ENCODE data around the gene ACE2.
"Not testable (repeated sequence)": the region's sequence is repeated elsewhere in the genome, so short reads cannot be mapped to it uniquely, and the experiment has no call there.

ACE2 gene

GRCh38 chrX:15600745-15601144 is at the start of gene ACE2:
TSS of gene ACE2 (minus strand) at chrX:15600960. CDS start at chrX:15600911, 49 bp downstream.
- no peak for DNase-seq (ENCODE audit: low spot score)

- DNase-seq (ENCODE audit: low spot score), result not testable (repeated sequence)
These were observed 46.8 kb upstream of the ACE2 start for GRCh38 chrX:15647510-15647909.

GRCh38 chrX:15646543-15646942 is 45.8 kb upstream of the ACE2 start:
- DNase-seq (ENCODE audit: low spot score), result no peak

- DNase-seq (ENCODE audit: low spot score), result no peak
These were observed 45.3 kb upstream of the ACE2 start for GRCh38 chrX:15646031-15646430.

- DNase-seq (ENCODE audit: low spot score), result no peak
These were observed 44.5 kb upstream of the ACE2 start for GRCh38 chrX:15645266-15645665.

- no peak for DNase-seq (ENCODE audit: low spot score)
These were observed 43.8 kb upstream of the ACE2 start for GRCh38 chrX:15644560-15644872.

GRCh38 chrX:15643786-15644559 is 43.2 kb upstream of the ACE2 start:
- no peak for DNase-seq (ENCODE audit: low spot score)

- no peak for DNase-seq (ENCODE audit: low spot score)
These were observed 30.9 kb upstream of the ACE2 start for GRCh38 chrX:15631637-15632036.

- no peak for DNase-seq (ENCODE audit: low spot score)
These were observed 22.3 kb upstream of the ACE2 start for GRCh38 chrX:15623054-15623453.

- DNase-seq (ENCODE audit: low spot score), result no peak
These were observed 18.4 kb upstream of the ACE2 start for GRCh38 chrX:15619053-15619755.

- no peak for DNase-seq (ENCODE audit: low spot score)
These were observed 16.4 kb upstream of the ACE2 start for GRCh38 chrX:15617111-15617510.

GRCh38 chrX:15616531-15616930 is 15.8 kb upstream of the ACE2 start:
- DNase-seq (ENCODE audit: low spot score), result no peak

- no peak for DNase-seq (ENCODE audit: low spot score)
These were observed 6.3 kb upstream of the ACE2 start for GRCh38 chrX:15607067-15607466.

- DNase-seq (ENCODE audit: low spot score), result no peak
These were observed 5.4 kb upstream of the ACE2 start for GRCh38 chrX:15606136-15606535.

GRCh38 chrX:15605226-15605625 is 4.5 kb upstream of the ACE2 start:
- DNase-seq (ENCODE audit: low spot score), result no peak

- DNase-seq (ENCODE audit: low spot score), result no peak
These were observed 2.0 kb upstream of the ACE2 start for GRCh38 chrX:15602761-15603160.

- no peak for DNase-seq (ENCODE audit: low spot score)
These were observed 1.2 kb upstream of the ACE2 start for GRCh38 chrX:15601932-15602331.

- no peak for DNase-seq (ENCODE audit: low spot score)
These were observed 711 bp downstream of the ACE2 start for GRCh38 chrX:15600049-15600448.

GRCh38 chrX:15599461-15599860 is 1.3 kb downstream of the ACE2 start:
- DNase-seq (ENCODE audit: low spot score), result no peak

GRCh38 chrX:15598026-15598425 is 2.7 kb downstream of the ACE2 start:
- DNase-seq (ENCODE audit: low spot score), result no peak

- no peak for DNase-seq (ENCODE audit: low spot score)
These were observed 6.4 kb downstream of the ACE2 start for GRCh38 chrX:15594371-15594770.

- no peak for DNase-seq (ENCODE audit: low spot score)
These were observed 20.7 kb downstream of the ACE2 start for GRCh38 chrX:15579778-15580747.

- DNase-seq (ENCODE audit: low spot score), result no peak
These were observed 24.7 kb downstream of the ACE2 start for GRCh38 chrX:15576019-15576418.

Measured in AG08395 (cell line).